Measurements from ENCODE around the gene MRPS30.

DNA sequence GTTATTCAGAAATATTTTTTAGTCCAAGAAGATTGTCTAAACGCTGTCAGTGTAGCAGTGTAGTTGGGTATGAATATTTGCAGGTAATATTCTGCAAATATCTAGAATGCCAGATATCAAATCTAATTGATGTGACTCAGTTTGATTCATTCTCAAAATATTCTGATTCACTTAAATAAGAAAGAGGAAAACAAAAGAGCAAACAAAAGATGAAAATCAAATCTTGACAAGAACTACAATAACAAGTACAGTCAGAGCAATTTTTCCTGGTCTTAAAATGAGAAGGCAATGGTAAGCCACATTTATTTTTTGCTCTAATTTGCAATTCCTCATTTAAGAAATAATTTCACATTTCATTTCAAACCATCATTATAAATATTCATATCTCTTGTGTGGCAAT, 36.0 kb downstream of the MRPS30 start:
- TF ChIP-seq, protein P1, sequence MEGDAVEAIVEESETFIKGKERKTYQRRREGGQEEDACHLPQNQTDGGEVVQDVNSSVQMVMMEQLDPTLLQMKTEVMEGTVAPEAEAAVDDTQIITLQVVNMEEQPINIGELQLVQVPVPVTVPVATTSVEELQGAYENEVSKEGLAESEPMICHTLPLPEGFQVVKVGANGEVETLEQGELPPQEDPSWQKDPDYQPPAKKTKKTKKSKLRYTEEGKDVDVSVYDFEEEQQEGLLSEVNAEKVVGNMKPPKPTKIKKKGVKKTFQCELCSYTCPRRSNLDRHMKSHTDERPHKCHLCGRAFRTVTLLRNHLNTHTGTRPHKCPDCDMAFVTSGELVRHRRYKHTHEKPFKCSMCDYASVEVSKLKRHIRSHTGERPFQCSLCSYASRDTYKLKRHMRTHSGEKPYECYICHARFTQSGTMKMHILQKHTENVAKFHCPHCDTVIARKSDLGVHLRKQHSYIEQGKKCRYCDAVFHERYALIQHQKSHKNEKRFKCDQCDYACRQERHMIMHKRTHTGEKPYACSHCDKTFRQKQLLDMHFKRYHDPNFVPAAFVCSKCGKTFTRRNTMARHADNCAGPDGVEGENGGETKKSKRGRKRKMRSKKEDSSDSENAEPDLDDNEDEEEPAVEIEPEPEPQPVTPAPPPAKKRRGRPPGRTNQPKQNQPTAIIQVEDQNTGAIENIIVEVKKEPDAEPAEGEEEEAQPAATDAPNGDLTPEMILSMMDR (conservative IDR thresholded peaks at IDR 0.05; ENCODE audit: low read length) = no peak
- no peak for TF ChIP-seq EZH2phosphoT487 (IDR thresholded peaks at IDR 0.05; ENCODE audit: borderline replicate concordance, low read depth, low read length)
